Peyer's patch (tissue), 4 donors: ENCODE results near the gene STK32A. TPM values are rescaled to one million over a fixed set of nuclear protein-coding genes. Genes with fewer than 3 reads are reported as not detected.

Experiments
- DNase-seq, 3 donors: peaks; one replicate each; pipeline ENCODE4 v3.0.0-alpha.2; 2017 to 2019
- H3K27ac ChIP-seq, 4 donors: fragments of 200-600 bp; sonication (generic); one replicate each; pipeline ENCODE4 v1.5.1; 2016 to 2019
- H3K27me3 ChIP-seq, 2 donors: fragments of 200-600 bp; sonication (generic); one replicate each; pipeline ENCODE4 v1.5.1; 2019
- H3K36me3 ChIP-seq, 3 donors: fragments of 200-600 bp; sonication (generic); one replicate each; pipeline ENCODE4 v1.5.1; 2016 to 2019
- H3K4me1 ChIP-seq, 4 donors: fragments of 200-600 bp; sonication (generic); one replicate each; pipeline ENCODE4 v1.5.1; 2016 to 2019
- H3K4me3 ChIP-seq, 4 donors: fragments of 200-600 bp; sonication (generic); 1 replicate in 3 of 4; 2 replicates in 1 of 4; pipeline ENCODE4 v1.5.1; 2016 to 2019; ENCODE audit warnings: mild to moderate bottlenecking in 1 of 4
- H3K9me3 ChIP-seq, 4 donors: fragments of 200-600 bp; sonication (generic); one replicate each; pipeline ENCODE4 v1.5.1; 2016 to 2019; ENCODE audit warnings: mild to moderate bottlenecking in 1 of 4
- CTCF ChIP-seq, 6 experiments: fragments of 450-650 bp in 4 of 6; fragments of 200-600 bp in 2 of 6; sonication (generic) in 1 of 6; IDR thresholded peaks; one replicate each; pipeline ENCODE4 v1.5.1; 2017 to 2019; ENCODE audit warnings: antibody characterized with exemption in 6 of 6, mild to moderate bottlenecking in 3 of 6, moderate library complexity in 1 of 6
- POLR2A ChIP-seq, 2 donors: fragments of 450-650 bp; IDR thresholded peaks; one replicate each; pipeline ENCODE4 v1.5.1; 2017; ENCODE audit warnings: antibody characterized with exemption in 2 of 2, mild to moderate bottlenecking in 2 of 2, moderate library complexity in 2 of 2
- total RNA-seq, 4 donors: library from RNA; depleted of rRNA; stranded (reverse); fragments of >200 nt; gene quantifications; one replicate each; pipeline ENCODE4 v1.1.0, GENCODE V29; 2016

The STK32A gene
- total RNA-seq = 1 to 10 TPM in 1 of 4 donors, under 1 TPM in 3; 0.18 to 4.1 (median 0.32) TPM

DNA sequence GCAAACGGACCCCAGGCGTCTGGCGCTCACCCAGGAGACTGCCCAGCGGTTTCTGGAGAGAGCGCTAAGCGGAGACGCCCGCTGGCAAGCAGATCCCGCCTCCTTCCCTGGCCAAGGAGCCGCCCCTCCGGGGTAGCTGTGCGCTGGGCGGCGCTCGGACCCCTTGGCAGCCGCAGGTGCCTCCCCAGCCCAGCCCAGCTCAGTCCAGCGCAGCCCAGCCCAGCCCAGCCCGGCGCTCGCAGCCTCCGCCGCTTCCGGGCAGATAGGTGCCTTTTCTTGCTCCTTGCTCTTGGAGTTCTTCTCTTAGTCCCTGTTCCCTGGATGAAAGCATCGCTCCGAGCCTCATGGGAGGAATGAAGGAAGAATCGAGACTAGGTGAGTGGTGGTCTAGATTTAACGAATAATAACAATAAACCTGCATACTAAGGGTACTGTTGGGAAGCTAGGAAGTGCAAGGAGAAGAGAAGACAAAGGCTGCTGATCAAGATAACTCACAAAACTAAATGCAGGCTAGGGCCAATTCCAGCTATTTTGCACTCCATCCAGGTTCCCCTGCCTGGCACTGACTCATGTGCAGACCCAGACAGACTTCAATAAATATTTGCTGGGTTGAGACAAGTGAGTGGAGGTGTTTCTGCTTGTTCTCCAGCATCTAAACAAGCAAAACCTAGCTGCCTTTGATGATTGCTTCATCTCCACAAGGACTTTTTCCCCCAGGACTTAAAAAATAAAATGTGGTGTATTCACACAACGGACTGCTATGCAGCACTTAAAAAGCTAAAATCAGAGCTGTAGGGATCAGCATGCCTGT is at the start of gene STK32A:
Gene STK32A (plus strand): TSS at position 202 of the 811 bp plus-strand sequence. CDS start 4,609 bp downstream, outside the sequence.
- H3K36me3 ChIP-seq = no peaks in the 10 kb centered on the region
- peak within 1 kb of the TSS in 3 of 4 donors; percentile 30 to 56 (median 32) for H3K27ac ChIP-seq
- peak in 1 of 3 donors; percentile 51 for DNase-seq

GRCh38 chr5:147187099-147187540 is 47.7 kb upstream of the STK32A start:
- H3K36me3 ChIP-seq = no peaks in the 10 kb centered on the region
- H3K27ac ChIP-seq = no peak overlapping the region
- H3K27me3 ChIP-seq = no peaks in the 10 kb centered on the region
- no peak for TF ChIP-seq CTCF (IDR thresholded peaks at IDR 0.05)
- no peak for TF ChIP-seq POLR2A (IDR thresholded peaks at IDR 0.05)
- no peaks in the 10 kb centered on the region for H3K4me1 ChIP-seq
- no peaks in the 10 kb centered on the region for H3K9me3 ChIP-seq
- H3K4me3 ChIP-seq = no peak overlapping the region
- DNase-seq = no peak

More for the DNA sequence above, at the start of gene STK32A:
- Histone ChIP-seq H3K4me3 (peak within 1 kb of the TSS; percentile 1 to 53 (median 39)), H3K9me3 (no peaks in the 10 kb centered on the region), H3K4me1 (no peaks in the 10 kb centered on the region), H3K27me3 (no peaks in the 10 kb centered on the region)
- no peak for TF ChIP-seq CTCF (IDR thresholded peaks at IDR 0.05)
- TF ChIP-seq POLR2A (IDR thresholded peaks at IDR 0.05) = no peak

- H3K4me3 ChIP-seq = peak overlapping the region in 1 of 4 donors; percentile 13
Observed at GRCh38 chr5:147188200-147189108, 46.4 kb upstream of the STK32A start.

DNA sequence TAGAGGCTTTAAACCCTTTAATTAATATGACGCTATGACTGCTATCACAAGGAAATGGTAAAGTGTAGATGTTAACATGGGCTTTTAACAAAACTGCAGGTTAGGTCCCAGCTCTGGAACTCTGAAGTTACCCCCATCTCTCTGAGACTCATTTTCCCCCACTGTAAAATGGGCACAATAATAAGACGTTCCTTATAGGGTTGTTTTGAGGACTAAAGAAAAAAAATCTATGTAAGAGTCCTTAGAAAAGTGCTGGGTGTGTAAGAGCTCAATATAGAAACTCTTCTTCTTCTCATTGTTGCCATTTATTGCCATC is 45.8 kb upstream of the STK32A start:
- Histone ChIP-seq H3K4me1 (no peaks in the 10 kb centered on the region), H3K36me3 (no peaks in the 10 kb centered on the region), H3K4me3 (no peak overlapping the region), H3K27ac (no peak overlapping the region), H3K27me3 (no peaks in the 10 kb centered on the region), H3K9me3 (no peaks in the 10 kb centered on the region)
- no peak for DNase-seq
- TF ChIP-seq POLR2A (IDR thresholded peaks at IDR 0.05) = no peak

More at GRCh38 chr5:147188200-147189108, 46.4 kb upstream of the STK32A start:
- H3K9me3 ChIP-seq = no peaks in the 10 kb centered on the region
- TF ChIP-seq POLR2A (IDR thresholded peaks at IDR 0.05) (no peak), CTCF (IDR thresholded peaks at IDR 0.05) (peak; percentile 35 to 95 (median 86))
- H3K27ac ChIP-seq = no peak overlapping the region
- H3K4me1 ChIP-seq = no peaks in the 10 kb centered on the region
- peak in 1 of 3 donors; percentile 61 for DNase-seq
- no peaks in the 10 kb centered on the region for H3K36me3 ChIP-seq
- H3K27me3 ChIP-seq = no peaks in the 10 kb centered on the region

DNA sequence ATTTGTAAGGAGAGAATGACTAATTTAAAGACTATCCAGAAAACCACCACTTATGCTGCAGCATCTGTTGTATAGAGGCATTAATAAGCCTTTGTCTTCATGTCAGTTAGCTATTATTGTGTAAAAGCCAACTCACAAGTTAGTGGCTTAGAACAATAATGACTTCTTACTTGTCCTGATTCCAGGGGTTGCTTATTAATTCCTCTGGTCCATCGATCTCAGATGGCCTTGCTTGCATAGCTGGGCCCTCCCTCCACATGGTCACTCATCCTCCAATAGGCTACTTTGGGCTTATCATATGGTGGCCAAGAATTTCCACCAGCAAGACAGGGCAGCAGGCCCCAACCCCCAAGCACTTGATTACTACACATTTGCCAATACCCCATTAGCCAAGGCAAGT is 44.5 kb upstream of the STK32A start:
- no peaks in the 10 kb centered on the region for H3K27me3 ChIP-seq
- no peaks in the 10 kb centered on the region for H3K4me1 ChIP-seq
- no peak overlapping the region for H3K27ac ChIP-seq
- no peaks in the 10 kb centered on the region for H3K36me3 ChIP-seq
- no peak overlapping the region for H3K4me3 ChIP-seq
- no peaks in the 10 kb centered on the region for H3K9me3 ChIP-seq
- TF ChIP-seq POLR2A (IDR thresholded peaks at IDR 0.05) (no peak), CTCF (IDR thresholded peaks at IDR 0.05) (no peak)
- no peak for DNase-seq
